ENCODE data around the gene PLXNB3.
"Not testable (repeated sequence)": the region's sequence is repeated elsewhere in the genome, so short reads cannot be mapped to it uniquely, and the experiment has no call there.

PLXNB3 gene

DNA sequence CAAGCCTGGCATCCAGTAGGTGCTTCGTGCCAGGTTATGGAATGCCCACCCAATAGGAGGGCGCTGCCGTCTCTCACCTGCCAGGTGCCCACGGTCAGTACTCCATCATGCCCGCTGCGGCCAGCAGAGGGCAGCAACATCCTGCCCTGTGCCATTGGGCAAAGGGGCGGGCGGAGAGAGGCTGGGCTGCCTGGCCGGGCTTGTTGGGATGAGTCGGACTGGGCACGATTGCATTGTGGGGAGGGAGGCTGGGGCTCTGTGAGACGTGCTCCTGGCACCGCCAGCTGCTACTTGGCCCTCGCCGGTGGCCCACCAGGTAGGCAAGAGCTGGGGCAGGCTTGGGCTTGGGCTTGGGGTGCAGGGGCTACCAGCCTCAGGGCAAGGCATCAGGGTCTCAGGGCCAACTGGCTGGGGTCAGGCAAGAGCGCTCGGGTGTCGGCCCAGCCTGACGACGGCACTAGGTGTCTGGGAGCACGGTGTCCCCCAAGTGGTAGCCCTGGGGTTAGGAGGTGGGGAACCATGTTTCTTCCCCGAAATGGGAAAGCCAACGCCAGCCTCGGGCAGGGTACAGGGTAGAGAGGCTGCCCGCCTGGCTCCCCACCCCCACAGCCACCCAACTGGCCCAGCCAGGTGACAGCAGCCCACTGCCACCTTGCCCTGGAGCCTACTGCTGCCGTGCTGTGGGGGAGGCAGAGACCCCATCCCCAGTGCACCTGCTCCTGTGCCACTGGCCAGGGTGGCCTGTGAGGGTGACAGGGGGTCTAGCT lies at the start of gene PLXNB3:
TSS of gene PLXNB3 (plus strand) at position 261 of the 767 bp plus-strand sequence. CDS start 1,287 bp downstream, outside the sequence.
- peak; percentile 85 for DNase-seq (ENCODE audit: low spot score)

- DNase-seq (ENCODE audit: low spot score): no peak
Measured at GRCh38 chrX:153714256-153714655, 49.8 kb upstream of the PLXNB3 start.

DNA sequence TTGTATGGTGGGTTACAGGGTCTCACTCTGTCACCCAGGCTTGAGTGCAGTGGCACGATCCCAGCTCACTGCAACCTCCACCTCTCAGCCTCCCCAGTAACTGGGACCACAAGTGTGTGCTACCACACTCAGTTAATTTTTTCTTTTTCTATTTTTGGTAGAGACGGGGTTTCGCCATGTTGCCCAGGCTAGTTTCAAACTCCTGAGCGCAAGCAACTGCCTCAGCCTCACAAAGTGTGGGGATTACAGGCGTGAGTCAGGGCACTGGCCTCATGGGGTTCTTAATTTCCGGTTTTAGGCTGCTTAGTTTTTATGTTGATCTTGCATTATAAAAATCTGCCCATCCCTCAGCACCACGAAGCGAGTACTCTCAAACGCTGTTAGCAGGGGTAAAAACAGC lies 46.6 kb upstream of the PLXNB3 start:
- DNase-seq (ENCODE audit: low spot score): no peak

GRCh38 chrX:153719238-153719637 lies 44.8 kb upstream of the PLXNB3 start:
- no peak for DNase-seq (ENCODE audit: low spot score)

DNA sequence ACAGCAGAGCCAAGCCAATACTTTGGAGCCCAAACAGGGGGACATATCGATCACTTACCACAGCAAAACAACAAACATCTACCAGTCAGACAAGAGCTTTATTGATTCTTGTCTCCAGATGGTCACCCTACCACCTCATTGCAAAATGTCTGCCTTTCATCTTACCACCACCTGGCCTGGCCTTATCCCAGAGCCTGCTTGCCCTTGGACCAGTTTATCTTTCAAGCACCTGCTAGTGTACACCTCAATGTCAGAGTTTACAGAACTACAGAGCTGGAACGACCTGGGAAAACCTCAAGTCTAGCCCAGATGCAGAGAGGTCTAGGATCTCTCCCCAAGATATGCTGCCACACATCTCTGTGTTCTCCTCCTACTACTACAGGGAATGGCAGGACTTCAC lies 44.3 kb upstream of the PLXNB3 start:
- no peak for DNase-seq (ENCODE audit: low spot score)

DNA sequence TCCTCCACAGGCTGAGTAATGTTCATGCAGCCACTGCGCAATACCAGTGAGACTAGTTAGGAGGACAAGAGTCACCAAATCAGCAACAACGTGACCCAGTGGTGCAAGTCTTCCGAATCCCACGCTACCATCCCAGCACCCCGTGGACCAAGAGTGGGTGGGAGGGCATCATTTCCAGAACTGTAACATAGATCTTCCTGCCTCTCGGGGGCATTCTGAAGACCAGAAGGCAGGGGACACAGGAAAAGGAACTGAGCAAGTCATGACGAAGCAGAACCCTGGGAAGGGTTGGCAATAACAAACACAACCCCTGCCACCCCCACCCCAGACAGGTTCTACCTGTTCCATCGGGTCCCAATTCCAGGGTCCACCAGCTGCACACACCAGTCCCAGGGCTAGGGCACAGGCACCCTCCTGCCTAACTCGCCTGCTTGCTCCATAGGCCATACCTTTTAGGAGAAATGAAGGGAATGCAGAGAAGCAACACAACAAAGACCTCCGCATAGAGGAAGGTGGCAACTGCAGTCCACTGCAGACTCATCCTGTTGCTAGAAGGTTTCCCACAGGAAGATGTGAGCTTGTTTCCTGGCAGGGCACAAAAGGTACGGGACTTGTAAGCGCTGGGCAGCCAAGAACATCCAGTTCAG lies 41.2 kb upstream of the PLXNB3 start:
- no peak for DNase-seq (ENCODE audit: low spot score)

GRCh38 chrX:153723351-153724251 lies 40.4 kb upstream of the PLXNB3 start:
- DNase-seq (ENCODE audit: low spot score): peak; percentile 21

DNA sequence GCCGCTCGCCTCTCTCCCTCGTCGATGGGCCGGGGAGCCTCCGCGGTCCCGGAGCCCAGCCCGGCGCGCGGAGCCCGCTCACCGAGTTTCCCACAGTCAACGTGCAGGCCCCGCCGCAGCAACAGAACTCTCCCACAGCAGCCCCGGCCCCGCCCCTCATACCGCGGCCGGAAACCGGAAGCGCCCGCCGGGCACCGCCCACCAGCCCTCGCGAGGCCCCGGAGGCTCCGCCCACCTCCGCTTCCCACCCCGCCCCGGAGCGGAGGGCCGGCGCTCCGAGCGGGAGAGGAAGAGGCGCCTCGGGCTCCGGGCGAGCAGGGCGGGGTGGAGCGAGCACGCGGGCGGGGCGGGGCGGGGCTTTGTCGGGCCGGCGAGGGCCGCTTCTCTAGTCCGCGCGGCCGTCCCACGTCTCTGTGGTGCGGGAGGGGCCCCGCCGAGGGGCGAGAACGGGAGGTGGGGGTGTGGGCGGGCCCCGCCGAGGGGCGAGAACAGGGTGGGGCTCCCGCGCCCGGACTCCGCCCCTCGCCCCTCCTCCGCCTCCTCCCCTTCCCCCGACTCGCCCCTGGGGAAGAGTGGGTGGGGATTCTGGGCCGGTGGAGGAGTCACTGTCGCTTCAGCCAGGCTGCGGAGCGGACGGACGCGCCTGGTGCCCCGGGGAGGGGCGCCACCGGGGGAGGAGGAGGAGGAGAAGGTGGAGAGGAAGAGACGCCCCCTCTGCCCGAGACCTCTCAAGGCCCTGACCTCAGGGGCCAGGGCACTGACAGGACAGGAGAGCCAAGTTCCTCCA lies 39.6 kb upstream of the PLXNB3 start, which contains the start of the genes ABCD1 and BCAP31:
TSS of gene ABCD1 (plus strand) at position 605 of the 787 bp plus-strand sequence. CDS start 411 bp downstream, outside the sequence.
TSS of gene BCAP31 (minus strand) at position 136 of the 787 bp plus-strand sequence. CDS start 1,143 bp downstream, outside the sequence.
- DNase-seq (ENCODE audit: low spot score): peak; percentile 92

GRCh38 chrX:153725039-153725831 lies 38.8 kb upstream of the PLXNB3 start:
- DNase-seq (ENCODE audit: low spot score): no peak

DNA sequence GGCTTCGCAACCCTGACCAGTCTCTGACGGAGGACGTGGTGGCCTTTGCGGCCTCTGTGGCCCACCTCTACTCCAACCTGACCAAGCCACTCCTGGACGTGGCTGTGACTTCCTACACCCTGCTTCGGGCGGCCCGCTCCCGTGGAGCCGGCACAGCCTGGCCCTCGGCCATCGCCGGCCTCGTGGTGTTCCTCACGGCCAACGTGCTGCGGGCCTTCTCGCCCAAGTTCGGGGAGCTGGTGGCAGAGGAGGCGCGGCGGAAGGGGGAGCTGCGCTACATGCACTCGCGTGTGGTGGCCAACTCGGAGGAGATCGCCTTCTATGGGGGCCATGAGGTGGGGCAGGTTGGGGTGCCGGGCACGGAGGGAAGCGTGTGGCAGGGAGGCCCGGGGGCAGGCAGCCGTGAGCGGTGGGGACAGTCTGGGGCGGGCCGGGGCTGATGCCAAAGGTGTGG lies 38.2 kb upstream of the PLXNB3 start:
- DNase-seq (ENCODE audit: low spot score): no peak

DNA sequence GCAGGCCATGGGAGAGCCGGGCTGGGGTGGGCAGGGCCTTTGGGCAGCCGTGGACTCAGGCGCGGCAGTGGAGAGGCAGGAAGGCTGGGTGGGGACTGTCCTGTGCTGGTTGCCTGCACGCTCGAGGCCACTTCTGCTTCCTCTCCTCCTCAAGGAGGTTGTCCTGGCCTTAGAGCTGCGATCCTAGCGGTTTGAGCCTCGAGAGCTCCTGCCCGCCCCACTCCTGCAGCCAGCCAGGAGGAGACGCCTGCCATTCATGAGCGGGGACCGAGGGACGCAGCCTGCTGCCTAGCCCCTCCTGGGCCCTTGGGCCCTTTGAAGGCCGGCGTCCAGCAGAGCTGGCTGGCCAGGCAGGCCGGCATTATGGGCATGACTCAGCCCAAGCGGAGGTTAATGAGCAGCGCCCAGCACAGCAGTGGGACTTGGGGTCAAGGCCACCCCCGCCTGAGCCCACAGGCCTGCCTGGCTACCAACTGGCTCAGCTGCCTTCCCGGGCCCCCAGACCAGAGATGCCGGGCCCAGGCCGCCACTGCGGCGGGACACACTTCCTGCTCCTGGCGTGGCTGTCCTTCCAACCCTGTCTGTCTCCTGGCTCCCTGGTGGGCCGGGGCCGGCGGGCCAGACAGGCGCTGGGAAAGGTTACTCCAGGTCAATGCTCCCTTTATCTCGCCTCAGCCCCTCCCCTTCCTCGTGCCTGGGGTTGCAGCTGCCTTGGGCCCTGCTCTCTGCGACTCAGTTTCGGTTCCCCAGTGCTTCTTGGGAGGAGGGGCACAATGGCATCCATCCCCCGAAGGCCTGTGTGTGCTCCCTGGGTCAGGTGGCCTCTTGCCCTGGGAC lies 37.5 kb upstream of the PLXNB3 start:
- peak; percentile 32 for DNase-seq (ENCODE audit: low spot score)

DNA sequence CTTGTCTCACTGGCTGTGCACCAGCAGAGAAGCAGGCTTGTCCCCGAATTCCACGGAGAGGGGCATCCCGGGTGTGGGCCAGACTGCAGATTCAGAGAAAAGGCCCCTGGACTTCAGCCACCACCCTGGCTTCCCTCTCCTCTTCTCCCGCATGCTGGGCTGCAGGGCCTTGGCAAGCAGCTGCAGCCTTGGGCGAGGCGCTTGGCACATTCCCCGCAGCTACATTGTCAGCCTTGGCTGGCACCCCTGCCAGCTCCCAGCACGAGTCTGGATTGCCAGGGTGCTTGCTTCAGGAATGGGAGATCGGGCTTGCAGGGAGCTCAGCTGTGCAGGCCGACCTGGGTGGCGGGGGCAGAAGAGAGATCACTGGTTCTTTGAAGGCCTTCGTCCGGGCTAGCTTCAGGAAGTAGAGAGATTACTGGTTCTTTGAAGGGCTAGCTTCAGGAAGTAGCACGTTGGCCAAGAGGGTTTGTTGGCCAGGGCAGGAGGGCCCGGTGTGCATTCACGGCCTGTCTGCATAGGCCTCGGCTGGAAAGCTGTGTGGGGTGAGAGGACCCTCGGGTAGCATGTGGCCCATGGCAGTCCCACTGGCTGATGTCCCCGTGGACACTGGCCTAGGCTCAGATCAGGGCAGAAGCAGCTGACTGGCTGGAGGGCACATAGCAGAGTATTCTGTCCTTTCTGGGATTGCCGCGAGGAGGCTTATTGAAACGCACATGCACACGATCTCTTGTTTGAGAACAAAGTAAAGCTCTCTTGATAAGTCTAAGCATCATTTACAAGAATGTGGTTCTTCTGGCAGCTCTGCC lies 36.7 kb upstream of the PLXNB3 start:
- peak; percentile 23 for DNase-seq (ENCODE audit: low spot score)

- no peak for DNase-seq (ENCODE audit: low spot score)
Measured at GRCh38 chrX:153728095-153728494, 36.0 kb upstream of the PLXNB3 start.

GRCh38 chrX:153728951-153729631 lies 35.0 kb upstream of the PLXNB3 start:
- no peak for DNase-seq (ENCODE audit: low spot score)

- not testable (repeated sequence) for DNase-seq (ENCODE audit: low spot score)
Measured at GRCh38 chrX:153730115-153730514, 33.9 kb upstream of the PLXNB3 start.

DNA sequence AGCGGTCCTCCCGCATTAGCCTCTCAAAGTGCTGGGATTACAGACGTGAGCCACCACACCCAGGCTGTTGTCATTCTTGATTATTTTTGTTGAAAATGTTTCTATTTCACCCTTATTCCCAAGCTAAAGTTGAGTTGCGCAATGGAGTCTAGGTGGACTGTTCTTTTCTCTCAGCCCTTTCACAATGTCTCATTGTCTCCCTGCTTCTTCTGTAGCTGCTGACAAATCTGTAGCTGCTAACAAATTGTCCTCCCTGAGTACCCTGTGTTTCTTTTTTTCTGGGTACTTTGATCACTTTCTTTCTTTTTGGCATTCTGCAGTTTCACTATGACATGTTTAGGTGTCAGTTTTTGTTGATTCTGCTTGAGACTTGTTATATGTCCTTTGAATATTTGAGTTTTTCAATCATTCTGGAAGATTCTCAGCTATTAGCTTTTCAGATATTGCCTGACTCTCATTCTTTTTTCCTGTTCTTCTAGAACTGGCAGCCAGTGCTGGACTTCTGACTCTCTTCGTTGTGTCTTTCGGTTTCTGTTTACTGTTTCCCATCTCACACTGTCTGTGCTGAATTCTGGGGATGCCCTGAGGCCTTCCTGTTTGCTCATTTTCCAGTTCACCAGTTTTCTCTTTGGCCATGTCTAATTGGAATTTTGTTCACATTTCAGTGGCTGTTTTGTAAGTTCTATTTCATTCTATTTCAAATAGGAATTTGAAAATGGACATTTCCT lies 32.8 kb upstream of the PLXNB3 start:
- DNase-seq (ENCODE audit: low spot score): no peak

- no peak for DNase-seq (ENCODE audit: low spot score)
Measured at GRCh38 chrX:153731845-153732215, 32.2 kb upstream of the PLXNB3 start.

Data from AG08395 (cell line).